Esophagus squamous epithelium (tissue), 5 donors: ENCODE data around the gene C11orf52. TPM values are rescaled to one million over a fixed set of nuclear protein-coding genes. Genes with fewer than 3 reads are reported as not detected.

Experiments
- DNase-seq: peaks from one replicate; lab custom pipeline; 2025; lab: John Stamatoyannopoulos, UW
- H3K27ac ChIP-seq, 4 donors: fragments of 200-600 bp; sonication (generic); one replicate each; pipeline ENCODE4 v1.5.1; 2016 to 2019; ENCODE audit warnings: mild to moderate bottlenecking in 1 of 4
- H3K27me3 ChIP-seq, 4 donors: fragments of 200-600 bp; sonication (generic); 1 replicate in 3 of 4; 2 replicates in 1 of 4; pipeline versions ENCODE4 v1.5.1 to v1.6.0; 2017 to 2021; ENCODE audit warnings: antibody characterized with exemption in 1 of 4
- H3K36me3 ChIP-seq, 3 donors: fragments of 200-600 bp; sonication (generic); one replicate each; pipeline ENCODE4 v1.5.1; 2016 to 2019
- H3K4me1 ChIP-seq, 3 donors: fragments of 200-600 bp; sonication (generic); one replicate each; pipeline ENCODE4 v1.5.1; 2017 to 2019
- H3K4me3 ChIP-seq, 4 donors: fragments of 200-600 bp; sonication (generic); 1 replicate in 3 of 4; 2 replicates in 1 of 4; pipeline ENCODE4 v1.5.1; 2016 to 2019; ENCODE audit warnings: mild to moderate bottlenecking in 2 of 4, moderate library complexity in 1 of 4
- H3K9me3 ChIP-seq, 3 donors: fragments of 200-600 bp; sonication (generic); one replicate each; pipeline ENCODE4 v1.5.1; 2016 to 2019
- POLR2A ChIP-seq, 4 donors: fragments of 450-650 bp; IDR thresholded peaks; one replicate each; pipeline ENCODE4 v1.6.1; 2017; ENCODE audit warnings: antibody characterized with exemption in 4 of 4, mild to moderate bottlenecking in 4 of 4, moderate library complexity in 3 of 4
- WGBS, 2 donors: methylation state at CpG; one replicate each; pipeline ENCODE4 v1.1.5; 2018; 5-methylcytosine and 5-hydroxymethylcytosine counted together
- intact Hi-C: fragments of 100-400 bp; cut with DNase I; formaldehyde crosslinking; loops from one replicate; pipeline ENCODE4 v1.15.0; 2022
- total RNA-seq, 4 donors: library from RNA; depleted of rRNA; stranded (reverse); fragments of >200 nt; gene quantifications; one replicate each; pipeline ENCODE4 v1.1.0, GENCODE V29; 2016
- TF ChIP-seq, protein P1 (sequence below), 6 experiments: fragments of 450-650 bp in 4 of 6; fragments of 200-600 bp in 2 of 6; sonication (generic) in 2 of 6; IDR thresholded peaks; one replicate each; pipeline ENCODE4 v1.5.1; 2016 to 2019; ENCODE audit warnings: antibody characterized with exemption in 6 of 6, mild to moderate bottlenecking in 4 of 6, moderate library complexity in 4 of 6
- donor health status: DM: yes; HTN: yes; CAD: no.

C11orf52 gene
- total RNA-seq, 4 donors from 2014 or later = 2.4 to 10.2 (median 3.7) TPM

DNA sequence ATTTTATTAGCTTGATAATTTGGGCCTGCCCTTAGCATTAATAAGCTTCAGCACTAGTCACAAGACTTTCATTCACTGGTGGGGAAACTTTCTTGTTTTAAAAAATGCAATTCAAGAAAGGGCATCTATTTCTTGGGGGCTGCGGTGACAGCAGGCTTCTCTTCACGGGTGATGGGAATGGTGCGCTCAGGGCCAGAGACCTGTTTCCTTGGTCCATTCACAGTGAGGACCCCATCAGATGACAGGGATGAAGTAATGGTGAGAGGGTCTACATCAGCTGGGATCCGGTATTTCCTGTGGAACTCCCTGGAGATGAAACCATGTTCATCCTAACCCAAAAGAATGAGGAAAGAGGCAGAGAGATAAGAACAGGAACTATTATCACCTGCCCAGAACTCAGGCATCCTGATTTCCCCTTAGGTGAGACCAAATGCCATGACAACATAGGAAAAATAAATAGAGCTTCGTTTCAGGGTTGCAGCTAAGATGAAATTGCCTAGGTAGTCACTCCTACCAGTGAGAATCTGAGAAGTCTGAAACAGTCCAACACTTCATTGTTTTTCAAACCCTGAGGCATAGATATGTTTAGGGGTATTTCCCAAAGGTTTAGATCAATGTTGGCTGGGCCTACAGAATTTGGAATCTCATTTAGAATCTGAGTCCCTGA lies 9.9 kb upstream of the C11orf52 start:
- Histone ChIP-seq H3K36me3 (peaks cover 0 to 12% (median 0%) of the 10 kb centered on the region in 3 donors), H3K4me1 (peaks cover 11 to 48% (median 20%) of the 10 kb centered on the region in 3 donors), H3K27me3 (peaks cover 0 to 16% (median 0%) of the 10 kb centered on the region in 4 donors), H3K27ac (peak overlapping the region in 2 of 4 donors; percentile 94 to 95), H3K9me3 (no peaks in the 10 kb centered on the region), H3K4me3 (peak overlapping the region in 1 of 4 donors; percentile 54)
- TF ChIP-seq, protein P1, sequence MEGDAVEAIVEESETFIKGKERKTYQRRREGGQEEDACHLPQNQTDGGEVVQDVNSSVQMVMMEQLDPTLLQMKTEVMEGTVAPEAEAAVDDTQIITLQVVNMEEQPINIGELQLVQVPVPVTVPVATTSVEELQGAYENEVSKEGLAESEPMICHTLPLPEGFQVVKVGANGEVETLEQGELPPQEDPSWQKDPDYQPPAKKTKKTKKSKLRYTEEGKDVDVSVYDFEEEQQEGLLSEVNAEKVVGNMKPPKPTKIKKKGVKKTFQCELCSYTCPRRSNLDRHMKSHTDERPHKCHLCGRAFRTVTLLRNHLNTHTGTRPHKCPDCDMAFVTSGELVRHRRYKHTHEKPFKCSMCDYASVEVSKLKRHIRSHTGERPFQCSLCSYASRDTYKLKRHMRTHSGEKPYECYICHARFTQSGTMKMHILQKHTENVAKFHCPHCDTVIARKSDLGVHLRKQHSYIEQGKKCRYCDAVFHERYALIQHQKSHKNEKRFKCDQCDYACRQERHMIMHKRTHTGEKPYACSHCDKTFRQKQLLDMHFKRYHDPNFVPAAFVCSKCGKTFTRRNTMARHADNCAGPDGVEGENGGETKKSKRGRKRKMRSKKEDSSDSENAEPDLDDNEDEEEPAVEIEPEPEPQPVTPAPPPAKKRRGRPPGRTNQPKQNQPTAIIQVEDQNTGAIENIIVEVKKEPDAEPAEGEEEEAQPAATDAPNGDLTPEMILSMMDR (IDR thresholded peaks at IDR 0.05) = no peak
- no peak for TF ChIP-seq POLR2A (IDR thresholded peaks at IDR 0.05)
- 42 to 76% methylated on average over 2 to 5 of the region's 5 CpGs for WGBS, 2 donors
- intact Hi-C loops = no loop called here
- no peak for DNase-seq

DNA sequence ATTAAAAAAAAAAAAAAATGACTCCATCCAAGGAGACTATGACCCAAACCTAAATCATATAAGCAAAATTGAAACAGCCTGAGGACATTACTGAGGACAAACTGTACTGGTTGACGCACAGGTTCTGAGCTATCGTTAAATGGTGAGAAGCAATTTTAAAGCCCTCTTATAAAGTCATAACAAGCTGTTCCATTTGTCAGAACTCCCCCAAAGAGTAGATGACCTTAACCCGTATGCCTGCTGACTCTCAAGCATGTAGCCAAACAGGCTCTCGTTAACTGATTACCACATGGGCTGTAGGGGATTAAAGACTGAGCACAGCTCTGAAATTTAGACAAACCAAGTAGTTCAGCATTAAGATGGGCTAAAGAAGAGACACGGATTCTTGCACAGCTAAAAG lies 9.3 kb upstream of the C11orf52 start:
- peaks cover 0 to 12% (median 0%) of the 10 kb centered on the region in 3 donors for H3K36me3 ChIP-seq
- peaks cover 11 to 54% (median 21%) of the 10 kb centered on the region in 3 donors for H3K4me1 ChIP-seq
- H3K4me3 ChIP-seq = peak overlapping the region in 3 of 4 donors; percentile 47 to 68 (median 54)
- H3K9me3 ChIP-seq = no peaks in the 10 kb centered on the region
- WGBS, 2 donors = 60 to 78% methylated on average over 5 of the region's 5 CpGs
- DNase-seq = no peak
- peaks cover 0 to 16% (median 0%) of the 10 kb centered on the region in 4 donors for H3K27me3 ChIP-seq
- intact Hi-C loops = no loop called here
- TF ChIP-seq, protein P1 (IDR thresholded peaks at IDR 0.05) = no peak
- TF ChIP-seq POLR2A (IDR thresholded peaks at IDR 0.05) = no peak
- peak overlapping the region in 3 of 4 donors; percentile 94 to 96 (median 95) for H3K27ac ChIP-seq

DNA sequence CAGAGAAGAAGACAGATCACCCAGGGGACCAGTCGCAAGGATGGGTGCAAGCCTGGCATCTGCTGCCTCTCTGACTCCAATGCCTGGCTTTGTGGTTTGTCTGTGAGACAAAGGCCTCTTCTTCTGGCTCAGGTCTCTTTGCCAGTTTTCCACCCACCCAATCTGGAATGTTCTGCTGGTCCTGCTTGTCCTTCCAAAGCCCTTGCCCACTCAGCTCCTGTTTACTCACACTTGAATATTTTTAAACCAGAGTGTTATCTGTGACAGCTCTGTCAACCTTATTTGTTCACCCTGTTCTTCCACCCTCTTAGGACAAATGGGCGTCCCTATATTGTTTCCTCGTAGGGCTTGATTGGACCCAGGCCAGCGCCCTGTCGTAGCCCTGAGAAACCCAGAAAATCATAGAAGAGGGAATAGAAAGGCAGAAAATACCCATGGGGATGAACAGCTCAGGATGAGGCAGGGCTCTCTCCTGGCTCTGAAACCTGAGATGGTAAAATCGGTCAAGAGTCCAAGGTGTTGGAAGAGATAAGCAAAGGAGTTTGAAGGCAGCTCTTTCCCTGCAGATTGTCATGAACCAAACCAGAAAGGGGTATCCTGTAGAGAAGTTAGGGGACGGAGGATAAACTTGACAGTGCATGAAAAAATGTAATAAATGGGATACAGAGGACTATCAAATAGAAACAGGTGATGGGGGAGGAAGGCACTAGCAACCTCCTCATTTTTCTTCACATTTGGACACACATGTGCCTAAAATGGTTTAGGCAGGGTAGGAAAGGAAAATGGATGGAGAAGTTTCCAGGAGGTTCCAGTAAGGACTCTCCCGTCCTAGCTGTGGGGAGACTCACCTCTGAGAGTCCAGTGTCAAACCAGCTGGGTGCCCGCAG lies 7.8 kb upstream of the C11orf52 start:
- intact Hi-C loops = no loop called here
- H3K4me1 ChIP-seq = peaks cover 11 to 60% (median 21%) of the 10 kb centered on the region in 3 donors

DNA sequence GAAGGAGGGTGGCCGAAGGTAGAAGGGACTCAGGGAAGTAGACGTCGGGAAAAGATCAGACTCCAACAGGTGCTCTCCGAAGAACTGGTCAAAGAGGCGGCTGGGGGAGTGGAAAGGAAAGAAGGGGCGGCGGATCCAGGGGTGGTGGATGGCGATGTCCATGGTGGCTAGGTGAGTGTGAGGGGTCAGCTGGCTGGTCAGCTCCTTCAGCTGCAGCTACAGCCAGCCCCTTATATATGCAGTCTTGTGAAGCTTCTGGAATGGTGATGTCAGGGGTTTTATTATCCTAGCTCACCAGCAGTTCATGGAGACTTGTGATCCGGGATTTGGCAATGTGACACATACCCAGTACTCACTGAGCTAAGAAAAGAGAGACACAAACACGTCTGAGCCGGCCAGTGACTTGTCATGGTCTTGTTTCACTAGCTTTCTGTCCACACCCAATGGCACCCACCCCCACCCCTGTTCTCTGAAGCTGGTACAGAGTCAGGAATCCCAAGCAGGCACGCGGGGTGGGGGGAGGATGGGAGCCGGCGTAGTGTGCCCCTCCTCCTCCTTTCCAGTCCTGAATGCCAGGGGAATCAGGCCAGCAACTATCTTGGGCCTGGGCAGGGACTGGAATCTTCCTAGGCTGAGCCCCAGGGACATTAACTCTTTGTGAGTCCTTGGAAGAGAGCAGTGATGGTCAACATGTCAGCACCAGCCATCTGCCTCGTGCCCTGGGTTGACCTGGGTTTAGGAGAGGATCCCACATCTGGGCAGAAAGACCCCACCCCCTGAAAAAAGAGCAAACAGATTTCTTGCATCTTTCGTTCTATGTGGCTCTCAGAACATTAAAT lies 6.9 kb upstream of the C11orf52 start, which contains the start of gene CRYAB:
CRYAB (minus strand) TSS at position 208 of the 839 bp plus-strand sequence; CDS start at position 162, 46 bp downstream.
- Histone ChIP-seq H3K4me1 (peaks cover 11 to 60% (median 21%) of the 10 kb centered on the region in 3 donors), H3K27me3 (peaks cover 0 to 16% (median 0%) of the 10 kb centered on the region in 4 donors), H3K36me3 (peaks cover 0 to 12% (median 0%) of the 10 kb centered on the region in 3 donors), H3K9me3 (no peaks in the 10 kb centered on the region), H3K27ac (peak within 1 kb of the TSS; percentile 80 to 96 (median 94)), H3K4me3 (peak within 1 kb of the TSS; percentile 27 to 68 (median 50))
- WGBS, 2 donors = 34 to 48% methylated on average over 11 to 17 of the region's 17 CpGs
- intact Hi-C loops = no loop called here
- TF ChIP-seq POLR2A (IDR thresholded peaks at IDR 0.05) = peak in 2 of 4 donors; percentile 48 to 53
- TF ChIP-seq, protein P1 (IDR thresholded peaks at IDR 0.05) = no peak
- DNase-seq = no peak

More for the DNA sequence above, 7.8 kb upstream of the C11orf52 start:
- WGBS, 2 donors = 51 to 59% methylated on average over 6 to 8 of the region's 9 CpGs
- H3K36me3 ChIP-seq = peaks cover 0 to 12% (median 0%) of the 10 kb centered on the region in 3 donors
- H3K27ac ChIP-seq = peak overlapping the region; percentile 80 to 96 (median 94)
- DNase-seq = no peak
- H3K4me3 ChIP-seq = peak overlapping the region; percentile 8 to 68 (median 50)
- no peak for TF ChIP-seq POLR2A (IDR thresholded peaks at IDR 0.05)
- TF ChIP-seq, protein P1 (IDR thresholded peaks at IDR 0.05) = no peak
- H3K27me3 ChIP-seq = peaks cover 0 to 16% (median 0%) of the 10 kb centered on the region in 4 donors
- H3K9me3 ChIP-seq = no peaks in the 10 kb centered on the region
